Measurements from ENCODE around the gene DUS4L. TPM values are rescaled to one million over a fixed set of nuclear protein-coding genes. Genes with fewer than 3 reads are reported as not detected.

The DUS4L gene
- total RNA-seq, 5 donors from 2014 or later (not counting 1 experiment from before 2014, with no cell fraction given), result 9.4 to 14.7 (median 10.8) TPM

GRCh38 chr7:107594961-107595737 lies 31.4 kb downstream of the DUS4L start:
- H3K4me3 Mint-ChIP-seq, result no peak overlapping the region
- H3K4me3 ChIP-seq (ENCODE audit: control insufficient read depth in 1 of 2, extremely low read depth in 1 of 2, low read length in 1 of 2), result no peak overlapping the region
- H3K4me1 ChIP-seq (ENCODE audit: control insufficient read depth in 1 of 2, extremely low read depth in 1 of 2, insufficient read depth in 2 of 2, low read length in 2 of 2), result no peaks in the 10 kb centered on the region
- peaks cover 0 to 11% of the 10 kb centered on the region in 2 donors for H3K36me3 ChIP-seq (ENCODE audit: control insufficient read depth in 2 of 2, extremely low read depth in 1 of 2, insufficient read depth in 1 of 2, low read length in 1 of 2)
- WGBS (ENCODE audit: insufficient coverage), result no CpG with 5 or more reads among the region's 4 CpGs
- no peaks in the 10 kb centered on the region for H3K4me1 Mint-ChIP-seq
- CTCF ChIA-PET, result interaction anchor here (0.6 kb wide), 2 partner anchors 13 to 131 kb away, joined by 3 to 7 read pairs; no protein-coding TSS in a partner anchor
- no peak for ATAC-seq (replicated peaks in 1 of 4)
- DNase-seq, result no peak
- no peaks in the 10 kb centered on the region for H3K9me3 Mint-ChIP-seq
- no peak overlapping the region for H3K27ac Mint-ChIP-seq
- POLR2A ChIA-PET, result no interaction called here
- no peaks in the 10 kb centered on the region for H3K9me3 ChIP-seq
- H3K27me3 Mint-ChIP-seq, result no peaks in the 10 kb centered on the region
- H3K27me3 ChIP-seq (replicated peaks in 1 of 2; ENCODE audit: control insufficient read depth in 2 of 2, extremely low read depth in 1 of 2, insufficient read depth in 2 of 2, low read length in 1 of 2), result no peaks in the 10 kb centered on the region
- H3K36me3 Mint-ChIP-seq, result peaks cover 23% of the 10 kb centered on the region
- H3K27ac ChIP-seq (ENCODE audit: low read length), result no peak overlapping the region

DNA sequence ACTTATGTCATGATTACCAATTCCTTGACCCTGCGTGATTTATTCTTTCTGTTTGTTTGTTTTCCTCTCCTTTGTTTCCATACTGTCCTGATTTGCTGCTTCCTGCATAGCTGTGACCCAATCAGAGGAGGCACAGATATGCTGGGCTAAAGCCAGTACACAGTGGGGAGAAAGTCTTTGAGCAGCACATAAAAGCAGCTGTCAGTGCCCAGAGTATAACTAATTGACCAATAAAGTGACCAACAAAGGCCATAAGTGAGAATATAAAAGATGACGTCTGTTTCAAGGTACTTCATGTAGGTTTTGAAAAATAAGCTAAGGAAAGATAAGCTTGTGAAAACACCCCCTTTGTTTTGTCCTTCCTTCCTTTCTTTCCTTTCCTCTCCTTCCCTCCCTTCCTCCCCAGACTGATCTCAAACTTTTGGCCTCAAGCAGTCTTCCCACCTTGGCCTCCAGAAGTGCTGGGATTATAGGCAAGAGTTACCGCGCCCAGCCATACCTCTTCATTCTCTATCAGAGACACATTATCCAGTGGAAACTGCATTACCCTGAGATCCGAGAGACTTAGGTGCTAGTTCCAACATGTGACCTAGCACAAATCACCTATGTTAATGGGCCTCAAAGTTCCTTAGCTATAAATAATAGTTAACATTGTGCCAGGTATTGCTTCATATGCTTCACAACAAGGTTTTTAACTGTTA lies 33.3 kb downstream of the DUS4L start:
- no peaks in the 10 kb centered on the region for H3K27me3 ChIP-seq (replicated peaks in 1 of 2; ENCODE audit: control insufficient read depth in 2 of 2, extremely low read depth in 1 of 2, insufficient read depth in 2 of 2, low read length in 1 of 2)
- Mint-ChIP-seq H3K36me3 (peaks cover 36% of the 10 kb centered on the region), H3K4me1 (no peaks in the 10 kb centered on the region), H3K27me3 (no peaks in the 10 kb centered on the region), H3K4me3 (no peak overlapping the region), H3K27ac (no peak overlapping the region), H3K9me3 (no peaks in the 10 kb centered on the region)
- no peaks in the 10 kb centered on the region for H3K4me1 ChIP-seq (ENCODE audit: control insufficient read depth in 1 of 2, extremely low read depth in 1 of 2, insufficient read depth in 2 of 2, low read length in 2 of 2)
- ATAC-seq (replicated peaks in 1 of 4), result no peak
- ChIA-PET POLR2A (interaction anchor here in 1 of 2 donors (0.6 to 0.7 kb wide), 2 partner anchors 471 to 1426 kb away, joined by 3 to 4 read pairs; no protein-coding TSS in a partner anchor), CTCF (interaction anchor here in 1 of 2 donors (0.6 kb wide), 1 partner anchor 126 kb away, joined by 3 read pairs; no protein-coding TSS in a partner anchor)
- H3K36me3 ChIP-seq (ENCODE audit: control insufficient read depth in 2 of 2, extremely low read depth in 1 of 2, insufficient read depth in 1 of 2, low read length in 1 of 2), result peaks cover 0 to 13% of the 10 kb centered on the region in 2 donors
- no peaks in the 10 kb centered on the region for H3K9me3 ChIP-seq
- no peak overlapping the region for H3K27ac ChIP-seq (ENCODE audit: low read length)
- DNase-seq, result no peak
- 100% methylated on average over 3 of the region's 5 CpGs for WGBS (ENCODE audit: insufficient coverage)
- no peak overlapping the region for H3K4me3 ChIP-seq (ENCODE audit: control insufficient read depth in 1 of 2, extremely low read depth in 1 of 2, low read length in 1 of 2)

DNA sequence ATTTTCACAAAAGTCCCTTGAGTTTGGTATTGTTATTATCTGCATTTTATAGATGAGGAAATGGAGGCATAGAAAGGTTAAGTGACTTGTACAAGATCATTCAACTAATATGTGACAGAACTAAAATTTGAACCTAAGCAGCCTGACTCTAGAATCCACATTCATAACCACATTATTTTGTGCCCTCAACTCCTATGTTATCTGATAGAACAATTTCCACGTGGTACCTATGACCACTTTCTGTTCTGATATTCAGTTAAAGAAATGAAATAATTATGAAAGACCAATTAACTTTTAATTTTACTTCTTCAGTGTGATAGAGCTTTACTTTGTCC lies 33.8 kb downstream of the DUS4L start:
- CTCF ChIA-PET, result interaction anchor here in 1 of 2 donors (0.6 kb wide), 1 partner anchor 127 kb away, joined by 3 read pairs; no protein-coding TSS in a partner anchor
- Histone ChIP-seq H3K36me3 (ENCODE audit: control insufficient read depth in 2 of 2, extremely low read depth in 1 of 2, insufficient read depth in 1 of 2, low read length in 1 of 2) (peaks cover 0 to 15% of the 10 kb centered on the region in 2 donors), H3K4me3 (ENCODE audit: control insufficient read depth in 1 of 2, extremely low read depth in 1 of 2, low read length in 1 of 2) (no peak overlapping the region), H3K4me1 (ENCODE audit: control insufficient read depth in 1 of 2, extremely low read depth in 1 of 2, insufficient read depth in 2 of 2, low read length in 2 of 2) (no peaks in the 10 kb centered on the region), H3K27me3 (replicated peaks in 1 of 2; ENCODE audit: control insufficient read depth in 2 of 2, extremely low read depth in 1 of 2, insufficient read depth in 2 of 2, low read length in 1 of 2) (no peaks in the 10 kb centered on the region), H3K27ac (ENCODE audit: low read length) (no peak overlapping the region), H3K9me3 (no peaks in the 10 kb centered on the region)
- Mint-ChIP-seq H3K4me1 (no peaks in the 10 kb centered on the region), H3K9me3 (no peaks in the 10 kb centered on the region), H3K36me3 (peaks cover 36% of the 10 kb centered on the region), H3K27me3 (no peaks in the 10 kb centered on the region), H3K27ac (no peak overlapping the region), H3K4me3 (no peak overlapping the region)
- DNase-seq, result no peak
- ATAC-seq (replicated peaks in 1 of 4), result no peak
- POLR2A ChIA-PET, result interaction anchor here in 1 of 2 donors (0.7 kb wide), 1 partner anchor 1427 kb away, joined by 3 read pairs; no protein-coding TSS in a partner anchor
- no CpG with 5 or more reads among the region's 1 CpG for WGBS (ENCODE audit: insufficient coverage)

DNA sequence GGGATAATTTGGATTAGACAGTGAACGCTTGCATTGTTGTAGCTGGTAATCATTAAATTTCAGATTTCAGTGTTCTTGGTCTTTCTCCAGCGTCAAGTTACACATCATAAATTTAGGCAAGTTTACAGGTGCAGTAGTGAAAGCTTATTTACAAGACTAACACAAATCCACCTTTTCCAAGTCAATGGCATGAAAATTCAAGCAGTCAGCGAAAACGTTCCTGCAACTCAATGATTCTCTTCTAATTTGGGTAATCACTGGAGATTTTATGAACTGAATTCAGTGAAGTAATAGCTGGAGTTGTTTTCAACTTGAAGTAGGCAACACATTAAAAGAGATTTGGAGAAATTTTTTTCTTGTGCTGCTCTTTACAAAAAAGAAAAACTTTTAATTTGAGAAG lies 34.2 kb downstream of the DUS4L start:
- Mint-ChIP-seq H3K9me3 (no peaks in the 10 kb centered on the region), H3K27me3 (no peaks in the 10 kb centered on the region), H3K4me1 (no peaks in the 10 kb centered on the region), H3K4me3 (no peak overlapping the region), H3K36me3 (peaks cover 36% of the 10 kb centered on the region), H3K27ac (no peak overlapping the region)
- ATAC-seq (replicated peaks in 1 of 4) (no peak), DNase-seq (no peak)
- CTCF ChIA-PET, result no interaction called here
- WGBS (ENCODE audit: insufficient coverage), result no CpG with 5 or more reads among the region's 4 CpGs
- Histone ChIP-seq H3K36me3 (ENCODE audit: control insufficient read depth in 2 of 2, extremely low read depth in 1 of 2, insufficient read depth in 1 of 2, low read length in 1 of 2) (peaks cover 0 to 15% of the 10 kb centered on the region in 2 donors), H3K4me1 (ENCODE audit: control insufficient read depth in 1 of 2, extremely low read depth in 1 of 2, insufficient read depth in 2 of 2, low read length in 2 of 2) (no peaks in the 10 kb centered on the region), H3K27me3 (replicated peaks in 1 of 2; ENCODE audit: control insufficient read depth in 2 of 2, extremely low read depth in 1 of 2, insufficient read depth in 2 of 2, low read length in 1 of 2) (no peaks in the 10 kb centered on the region), H3K9me3 (no peaks in the 10 kb centered on the region), H3K4me3 (ENCODE audit: control insufficient read depth in 1 of 2, extremely low read depth in 1 of 2, low read length in 1 of 2) (no peak overlapping the region), H3K27ac (ENCODE audit: low read length) (no peak overlapping the region)
- POLR2A ChIA-PET, result no interaction called here

GRCh38 chr7:107599262-107599661 lies 35.5 kb downstream of the DUS4L start:
- peaks cover 0 to 15% of the 10 kb centered on the region in 2 donors for H3K36me3 ChIP-seq (ENCODE audit: control insufficient read depth in 2 of 2, extremely low read depth in 1 of 2, insufficient read depth in 1 of 2, low read length in 1 of 2)
- no peak overlapping the region for H3K27ac Mint-ChIP-seq
- H3K9me3 ChIP-seq, result no peaks in the 10 kb centered on the region
- H3K36me3 Mint-ChIP-seq, result peaks cover 30% of the 10 kb centered on the region
- no peaks in the 10 kb centered on the region for H3K9me3 Mint-ChIP-seq
- H3K4me3 ChIP-seq (ENCODE audit: control insufficient read depth in 1 of 2, extremely low read depth in 1 of 2, low read length in 1 of 2), result no peak overlapping the region
- no peaks in the 10 kb centered on the region for H3K4me1 Mint-ChIP-seq
- no peaks in the 10 kb centered on the region for H3K4me1 ChIP-seq (ENCODE audit: control insufficient read depth in 1 of 2, extremely low read depth in 1 of 2, insufficient read depth in 2 of 2, low read length in 2 of 2)
- no peaks in the 10 kb centered on the region for H3K27me3 Mint-ChIP-seq
- no CpG with 5 or more reads among the region's 1 CpG for WGBS (ENCODE audit: insufficient coverage)
- no peak overlapping the region for H3K4me3 Mint-ChIP-seq
- ATAC-seq (replicated peaks in 1 of 4) (no peak), DNase-seq (no peak)
- no peaks in the 10 kb centered on the region for H3K27me3 ChIP-seq (replicated peaks in 1 of 2; ENCODE audit: control insufficient read depth in 2 of 2, extremely low read depth in 1 of 2, insufficient read depth in 2 of 2, low read length in 1 of 2)
- no peak overlapping the region for H3K27ac ChIP-seq (ENCODE audit: low read length)
- ChIA-PET POLR2A (interaction anchor here in 1 of 2 donors (0.7 kb wide), 1 partner anchor 76 kb away, joined by 3 read pairs; no protein-coding TSS in a partner anchor), CTCF (no interaction called here)

- Histone ChIP-seq H3K4me1 (ENCODE audit: control insufficient read depth in 1 of 2, extremely low read depth in 1 of 2, insufficient read depth in 2 of 2, low read length in 2 of 2) (no peaks in the 10 kb centered on the region), H3K9me3 (no peaks in the 10 kb centered on the region), H3K36me3 (ENCODE audit: control insufficient read depth in 2 of 2, extremely low read depth in 1 of 2, insufficient read depth in 1 of 2, low read length in 1 of 2) (peaks cover 0 to 4% of the 10 kb centered on the region in 2 donors), H3K27me3 (replicated peaks in 1 of 2; ENCODE audit: control insufficient read depth in 2 of 2, extremely low read depth in 1 of 2, insufficient read depth in 2 of 2, low read length in 1 of 2) (no peaks in the 10 kb centered on the region), H3K4me3 (ENCODE audit: control insufficient read depth in 1 of 2, extremely low read depth in 1 of 2, low read length in 1 of 2) (no peak overlapping the region), H3K27ac (ENCODE audit: low read length) (no peak overlapping the region)
- WGBS (ENCODE audit: insufficient coverage), result no CpG with 5 or more reads among the region's 2 CpGs
- H3K27ac Mint-ChIP-seq, result no peak overlapping the region
- H3K9me3 Mint-ChIP-seq, result no peaks in the 10 kb centered on the region
- CTCF ChIA-PET, result interaction anchor here in 1 of 2 donors (1.0 kb wide), 1 partner anchor 93 kb away, joined by 4 read pairs; no protein-coding TSS in a partner anchor
- no peak overlapping the region for H3K4me3 Mint-ChIP-seq
- peaks cover 26% of the 10 kb centered on the region for H3K36me3 Mint-ChIP-seq
- no peak for ATAC-seq (replicated peaks in 1 of 4)
- POLR2A ChIA-PET, result no interaction called here
- no peaks in the 10 kb centered on the region for H3K27me3 Mint-ChIP-seq
- no peaks in the 10 kb centered on the region for H3K4me1 Mint-ChIP-seq
- DNase-seq, result no peak
These were observed 37.0 kb downstream of the DUS4L start for GRCh38 chr7:107600816-107601215.
